Measurements from ENCODE around the gene KCTD21.

DNA sequence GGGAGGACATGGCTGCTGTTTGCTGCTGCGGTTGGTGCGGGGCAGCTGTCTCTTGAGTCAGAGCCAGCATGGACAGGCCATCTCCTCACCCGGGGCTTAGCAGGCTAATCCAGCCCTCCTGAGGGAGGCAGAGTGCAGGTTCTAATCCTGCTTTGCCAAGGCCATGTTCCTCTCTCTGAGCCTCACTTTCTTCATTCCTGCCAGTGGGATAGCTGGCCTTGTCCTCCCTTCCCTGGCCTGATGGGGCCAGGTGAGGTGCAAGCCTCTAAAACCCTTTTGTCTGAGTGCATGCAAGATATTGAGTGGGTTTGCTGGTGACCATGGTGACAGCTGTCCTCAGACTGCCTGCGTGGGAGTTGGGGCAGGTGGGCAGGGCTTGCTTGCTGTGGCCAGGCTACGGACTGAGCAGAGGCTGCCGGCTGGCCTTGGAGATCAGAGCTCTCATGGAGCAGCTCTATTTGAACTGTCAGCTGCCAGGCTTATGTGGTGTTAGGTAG, 3.8 kb upstream of the KCTD21 start:
- TF ChIP-seq, protein P1, sequence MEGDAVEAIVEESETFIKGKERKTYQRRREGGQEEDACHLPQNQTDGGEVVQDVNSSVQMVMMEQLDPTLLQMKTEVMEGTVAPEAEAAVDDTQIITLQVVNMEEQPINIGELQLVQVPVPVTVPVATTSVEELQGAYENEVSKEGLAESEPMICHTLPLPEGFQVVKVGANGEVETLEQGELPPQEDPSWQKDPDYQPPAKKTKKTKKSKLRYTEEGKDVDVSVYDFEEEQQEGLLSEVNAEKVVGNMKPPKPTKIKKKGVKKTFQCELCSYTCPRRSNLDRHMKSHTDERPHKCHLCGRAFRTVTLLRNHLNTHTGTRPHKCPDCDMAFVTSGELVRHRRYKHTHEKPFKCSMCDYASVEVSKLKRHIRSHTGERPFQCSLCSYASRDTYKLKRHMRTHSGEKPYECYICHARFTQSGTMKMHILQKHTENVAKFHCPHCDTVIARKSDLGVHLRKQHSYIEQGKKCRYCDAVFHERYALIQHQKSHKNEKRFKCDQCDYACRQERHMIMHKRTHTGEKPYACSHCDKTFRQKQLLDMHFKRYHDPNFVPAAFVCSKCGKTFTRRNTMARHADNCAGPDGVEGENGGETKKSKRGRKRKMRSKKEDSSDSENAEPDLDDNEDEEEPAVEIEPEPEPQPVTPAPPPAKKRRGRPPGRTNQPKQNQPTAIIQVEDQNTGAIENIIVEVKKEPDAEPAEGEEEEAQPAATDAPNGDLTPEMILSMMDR (IDR thresholded peaks at IDR 0.05): no peak
- no peak for TF ChIP-seq POLR2AphosphoS5 (IDR thresholded peaks at IDR 0.05)
